Kidney (tissue), 14 donors: ENCODE data around the gene TTC13. TPM values are rescaled to one million over a fixed set of nuclear protein-coding genes. Genes with fewer than 3 reads are reported as not detected.

Experiments used
- DNase-seq, 5 donors: peaks; one replicate each; pipeline ENCODE4 v3.0.0-alpha.2; 2013 to 2020
- FAIRE-seq: peaks from 2 replicates; lab custom pipeline; 2012; peaks lifted over from hg19 to GRCh38; lab: Jason Lieb, UNC
- H3K27ac ChIP-seq, 2 donors: one replicate each; pipeline ENCODE4 v1.7.0; 2013; ENCODE audit warnings: low read depth in 2 of 2, low read length in 2 of 2, inconsistent platforms in 1 of 2
- H3K27me3 ChIP-seq: one replicate; pipeline ENCODE4 v1.7.1; 2013; ENCODE audit warnings: low read length, inconsistent platforms; ENCODE audit not compliant: control insufficient read depth, insufficient read depth
- H3K36me3 ChIP-seq, 3 donors: one replicate each; pipeline versions ENCODE4 v1.7.0 to v1.7.1; 2013; ENCODE audit warnings: low read length in 3 of 3, control low read depth in 1 of 3, inconsistent platforms in 1 of 3; ENCODE audit not compliant: insufficient read depth in 3 of 3, control insufficient read depth in 2 of 3
- H3K4me1 ChIP-seq, 3 donors: one replicate each; pipeline versions ENCODE4 v1.7.0 to v1.7.1; 2013; ENCODE audit warnings: low read length in 3 of 3, inconsistent platforms in 1 of 3, low read depth in 1 of 3; ENCODE audit not compliant: control insufficient read depth in 2 of 3, insufficient read depth in 2 of 3
- H3K4me3 ChIP-seq, 3 donors: one replicate each; pipeline versions ENCODE4 v1.7.0 to v1.8.1; 2013; ENCODE audit warnings: low read length in 3 of 3, control low read depth in 1 of 3, inconsistent platforms in 1 of 3
- H3K9ac ChIP-seq, 3 donors: one replicate each; pipeline versions ENCODE4 v1.7.0 to v1.7.1; 2013; ENCODE audit warnings: low read length in 3 of 3, control low read depth in 1 of 3, inconsistent platforms in 1 of 3
- H3K9me3 ChIP-seq, 3 donors: one replicate each; pipeline versions ENCODE4 v1.7.0 to v1.7.1; 2013; ENCODE audit warnings: low read length in 3 of 3, control low read depth in 1 of 3, inconsistent platforms in 1 of 3; ENCODE audit not compliant: control insufficient read depth in 2 of 3, insufficient read depth in 1 of 3
- intact Hi-C: fragments of 100-400 bp; cut with DNase I; formaldehyde crosslinking; loops from one replicate; pipeline ENCODE4 v1.11.1; 2022
- polyA plus RNA-seq: library from polyadenylated mRNA; stranded (reverse); fragments of 350-450 nt; fragmentation: Illumina TruSeq; extraction: RNeasy Lipid Tissue Mini Kit (QIAGEN cat#74804); gene quantifications from one replicate; pipeline ENCODE4 v1.2.3, GENCODE V29; 2014; ENCODE audit warnings: low read depth, low replicate concordance; ENCODE audit not compliant: insufficient read depth
- total RNA-seq: library from RNA; stranded (reverse); fragmentation: NEBNext Ultra II Directional; extraction: Animal tissue kit (Norgen Biotek cat#: 25700); gene quantifications from one replicate; pipeline ENCODE4 v1.2.1, GENCODE V29; 2021
- TF ChIP-seq, protein P1 (sequence below): IDR thresholded peaks from 3 replicates; pipeline ENCODE4 v1.5.1; 2012; ENCODE audit warnings: mild to moderate bottlenecking, moderate library complexity, borderline replicate concordance; ENCODE audit not compliant: insufficient read depth; ENCODE audit errors: extremely low read depth
- donor health status: control.
- donor health status: control.
- donor health status: control.
- donor health status: control.
- donor health status: control.
- donor health status: DM: yes; HTN: yes; CAD: no.
- donor health status: Normal renal cell carcinoma (clear cell type).

The TTC13 gene
- total and polyA plus RNA-seq, 2 donors from 2014 or later, result 4.2 to 15.6 TPM

DNA sequence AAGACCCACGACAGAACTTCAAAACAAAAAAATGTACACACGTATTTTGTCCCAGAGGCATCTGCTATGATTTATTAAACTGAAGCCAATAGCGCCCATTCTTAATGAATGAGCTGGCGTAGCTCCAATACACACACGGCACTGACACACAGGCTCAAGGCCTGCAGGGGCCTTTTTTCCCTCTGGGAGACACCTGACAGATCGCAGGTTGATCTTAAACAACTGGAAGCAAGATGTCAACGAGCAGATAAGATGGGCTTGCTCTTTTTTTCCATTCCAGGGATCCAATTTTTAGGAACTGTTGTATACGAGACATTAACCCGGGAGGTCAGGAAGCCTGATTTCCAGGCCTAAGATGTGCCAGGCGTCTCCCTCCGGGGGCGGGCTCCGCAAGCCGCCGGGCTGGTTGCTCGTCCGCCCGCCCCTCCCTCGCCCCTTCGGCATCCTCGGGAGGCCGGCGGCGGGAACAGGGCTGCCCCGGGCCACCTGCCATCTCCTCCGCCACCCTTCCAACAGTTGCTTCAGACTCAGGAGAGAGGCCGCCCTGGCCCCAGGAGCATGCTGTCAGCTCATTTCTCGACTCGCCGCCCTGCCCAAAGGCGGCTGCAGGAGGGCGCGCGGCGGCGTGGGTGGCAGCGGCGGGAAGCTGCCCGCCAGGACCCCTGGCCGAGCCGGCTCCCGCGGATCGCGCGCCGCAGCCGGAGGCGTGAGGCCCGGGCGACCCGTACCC lies 735 bp downstream of the TTC13 start:
- Histone ChIP-seq H3K9ac (peak overlapping the region in 2 of 3 donors; percentile 23 to 63), H3K4me3 (peak overlapping the region; percentile 9 to 98 (median 67)), H3K36me3 (no peaks in the 10 kb centered on the region), H3K27me3 (no peaks in the 10 kb centered on the region), H3K4me1 (peaks cover 0 to 11% (median 5%) of the 10 kb centered on the region in 3 donors), H3K27ac (peak overlapping the region in 1 of 2 donors; percentile 15), H3K9me3 (no peaks in the 10 kb centered on the region)
- intact Hi-C loops, result no loop called here
- TF ChIP-seq, protein P1, sequence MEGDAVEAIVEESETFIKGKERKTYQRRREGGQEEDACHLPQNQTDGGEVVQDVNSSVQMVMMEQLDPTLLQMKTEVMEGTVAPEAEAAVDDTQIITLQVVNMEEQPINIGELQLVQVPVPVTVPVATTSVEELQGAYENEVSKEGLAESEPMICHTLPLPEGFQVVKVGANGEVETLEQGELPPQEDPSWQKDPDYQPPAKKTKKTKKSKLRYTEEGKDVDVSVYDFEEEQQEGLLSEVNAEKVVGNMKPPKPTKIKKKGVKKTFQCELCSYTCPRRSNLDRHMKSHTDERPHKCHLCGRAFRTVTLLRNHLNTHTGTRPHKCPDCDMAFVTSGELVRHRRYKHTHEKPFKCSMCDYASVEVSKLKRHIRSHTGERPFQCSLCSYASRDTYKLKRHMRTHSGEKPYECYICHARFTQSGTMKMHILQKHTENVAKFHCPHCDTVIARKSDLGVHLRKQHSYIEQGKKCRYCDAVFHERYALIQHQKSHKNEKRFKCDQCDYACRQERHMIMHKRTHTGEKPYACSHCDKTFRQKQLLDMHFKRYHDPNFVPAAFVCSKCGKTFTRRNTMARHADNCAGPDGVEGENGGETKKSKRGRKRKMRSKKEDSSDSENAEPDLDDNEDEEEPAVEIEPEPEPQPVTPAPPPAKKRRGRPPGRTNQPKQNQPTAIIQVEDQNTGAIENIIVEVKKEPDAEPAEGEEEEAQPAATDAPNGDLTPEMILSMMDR, result no peak
- no peak for FAIRE-seq
- DNase-seq, result peak; percentile 35 to 79 (median 53)

DNA sequence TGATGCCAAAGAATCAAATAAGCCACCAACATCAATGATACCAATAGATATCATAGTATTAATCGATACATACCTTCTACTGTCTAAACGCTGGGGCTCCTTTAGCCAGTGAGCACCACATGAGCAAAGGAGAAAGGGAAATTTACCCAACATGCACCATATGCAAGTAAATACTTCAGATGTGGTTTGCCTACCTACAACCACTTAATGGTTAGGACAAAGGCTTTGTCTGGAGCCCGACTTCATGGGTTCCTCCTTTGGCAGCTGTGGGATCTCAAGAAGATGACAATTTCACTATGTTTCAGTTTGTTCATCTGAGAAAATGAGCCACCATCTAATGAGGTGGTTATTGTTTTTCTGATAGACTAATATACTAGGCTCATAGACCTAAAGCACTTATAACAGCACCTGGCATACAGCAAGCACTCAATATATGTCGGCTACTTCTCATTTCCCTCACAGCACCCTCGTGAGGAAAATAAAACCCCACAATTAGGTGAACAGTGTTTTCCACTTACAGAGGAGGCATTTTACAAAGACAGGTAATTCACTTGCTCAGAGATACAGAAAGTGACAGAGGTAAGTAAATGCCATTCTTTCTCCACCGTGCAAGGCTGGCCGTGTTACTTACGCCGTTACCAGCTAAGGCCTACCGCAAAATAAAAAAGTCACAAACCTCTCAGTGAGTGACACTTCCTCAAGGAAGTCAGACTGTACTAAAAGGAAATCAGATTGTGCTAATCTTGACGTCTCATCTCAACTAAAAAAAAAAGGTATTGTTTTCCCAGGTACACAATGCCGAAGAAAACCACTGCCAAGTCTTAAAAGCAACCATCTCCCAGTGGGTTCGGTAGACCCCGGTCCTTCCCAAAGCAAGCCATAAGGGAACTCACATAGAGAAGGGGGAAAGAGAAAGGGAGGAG lies 1.6 kb downstream of the TTC13 start:
- TF ChIP-seq, protein P1, result no peak
- Histone ChIP-seq H3K36me3 (no peaks in the 10 kb centered on the region), H3K4me1 (peaks cover 0 to 11% (median 5%) of the 10 kb centered on the region in 3 donors), H3K27me3 (no peaks in the 10 kb centered on the region), H3K9me3 (no peaks in the 10 kb centered on the region), H3K9ac (peak overlapping the region in 2 of 3 donors; percentile 23 to 63), H3K27ac (peak overlapping the region in 1 of 2 donors; percentile 15), H3K4me3 (peak overlapping the region in 2 of 3 donors; percentile 67 to 98)
- intact Hi-C loops, result no loop called here
- DNase-seq (no peak), FAIRE-seq (no peak)

DNA sequence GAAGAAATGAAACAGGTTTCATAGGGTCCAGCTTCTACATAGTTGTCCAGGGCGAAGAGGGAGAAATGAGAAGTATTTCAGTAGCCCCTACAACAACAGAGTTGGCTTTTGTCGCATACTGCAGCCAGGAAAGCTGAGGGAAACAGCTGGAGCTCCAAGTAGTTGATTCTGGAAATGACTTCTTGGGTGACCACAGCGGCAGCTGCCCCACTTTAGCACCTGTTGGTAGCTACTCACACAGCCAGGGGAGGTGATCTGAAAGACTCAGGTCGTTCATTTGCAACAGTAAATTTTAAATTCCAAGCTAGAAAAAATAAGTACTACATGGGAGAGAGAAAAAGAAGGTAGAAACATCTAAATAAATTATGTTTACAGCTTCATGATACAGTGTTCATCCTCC lies 2.3 kb downstream of the TTC13 start:
- H3K9me3 ChIP-seq, result no peaks in the 10 kb centered on the region
- no peaks in the 10 kb centered on the region for H3K36me3 ChIP-seq
- no peak overlapping the region for H3K4me3 ChIP-seq
- TF ChIP-seq, protein P1, result no peak
- no peak for FAIRE-seq
- intact Hi-C loops, result no loop called here
- peaks cover 0 to 11% (median 5%) of the 10 kb centered on the region in 3 donors for H3K4me1 ChIP-seq
- H3K27ac ChIP-seq, result no peak overlapping the region
- H3K27me3 ChIP-seq, result no peaks in the 10 kb centered on the region
- DNase-seq, result no peak
- no peak overlapping the region for H3K9ac ChIP-seq
